UCSD-AML1 (cell line): ENCODE measurements around the gene PNMA6F.
"Not testable (repeated sequence)": the region's sequence is repeated elsewhere in the genome, so short reads cannot be mapped to it uniquely, and the experiment has no call there.

Experiments used
- DNase-seq: peaks from one replicate; lab custom pipeline; 2025; ENCODE audit not compliant: unreplicated experiment; lab: John Stamatoyannopoulos, UW

Gene PNMA6F

DNA sequence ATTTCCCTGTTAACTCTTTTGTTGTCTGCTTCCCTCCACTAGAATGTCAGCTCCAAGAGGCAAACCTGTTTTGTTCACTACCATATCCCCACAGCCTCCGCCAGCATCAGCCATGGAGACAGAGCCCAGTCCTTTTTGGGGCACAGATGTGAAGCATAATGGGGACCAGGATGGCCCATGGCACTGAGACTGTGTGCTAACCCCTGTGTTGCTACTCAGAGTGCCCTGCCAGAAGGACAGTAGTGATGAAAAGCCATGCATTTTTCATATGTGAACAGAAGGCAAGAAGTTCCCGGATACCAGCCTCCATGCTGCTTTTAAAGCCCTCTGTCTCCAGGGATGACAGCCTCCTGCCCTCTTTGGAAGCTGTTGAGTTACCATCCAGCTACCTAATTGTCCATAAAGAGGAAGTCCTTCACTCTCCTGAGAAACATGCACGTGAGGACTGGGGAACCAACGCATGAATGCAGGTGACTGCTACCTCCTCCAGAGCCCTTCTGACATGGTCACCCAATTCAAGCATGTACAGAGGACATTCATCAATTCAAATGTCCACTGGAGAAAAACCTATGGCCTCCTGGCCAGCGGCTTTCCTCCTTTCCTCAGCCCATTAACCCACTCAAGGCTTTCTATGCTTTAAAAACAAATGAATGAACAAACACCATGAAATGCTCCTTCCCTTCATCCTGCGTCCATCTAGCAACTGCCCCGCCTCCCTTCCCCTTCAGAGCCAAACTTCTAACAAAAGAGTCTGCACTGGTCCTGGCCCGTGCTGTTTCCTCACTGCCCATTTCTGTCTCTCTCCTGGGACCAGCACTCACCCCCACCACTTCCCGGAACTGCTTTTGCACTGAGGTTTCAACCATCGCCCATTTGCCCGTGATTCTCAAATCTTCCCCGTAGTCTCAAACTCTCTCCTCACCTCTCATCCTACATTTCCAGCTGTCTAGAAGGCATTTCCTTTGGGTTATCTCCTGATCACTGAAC, 18.0 kb downstream of the PNMA6F start:
- DNase-seq: no peak

GRCh38 chrX:153302796-153303195, 18.8 kb downstream of the PNMA6F start:
- no peak for DNase-seq

GRCh38 chrX:153301746-153302145, 19.8 kb downstream of the PNMA6F start:
- DNase-seq: no peak

DNA sequence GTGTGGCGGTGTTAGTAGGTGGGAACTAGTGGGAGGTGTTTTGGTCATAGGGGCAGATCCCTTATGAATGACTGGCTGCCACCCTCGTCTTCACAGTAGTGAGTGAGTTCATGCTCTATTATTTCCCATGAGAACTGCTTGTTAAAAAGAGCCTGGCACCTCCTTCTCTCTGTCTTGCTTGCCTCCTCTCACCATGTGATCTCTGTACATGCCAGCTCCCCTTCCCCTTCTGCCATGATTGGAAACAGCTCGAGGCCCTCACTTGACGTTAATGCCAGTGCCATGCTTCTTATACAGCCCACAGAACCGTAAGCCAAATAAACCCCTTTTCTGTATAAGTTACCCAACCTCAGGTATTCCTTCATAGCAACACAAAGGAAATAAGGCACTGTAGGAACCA, 21.7 kb downstream of the PNMA6F start:
- DNase-seq: no peak

DNA sequence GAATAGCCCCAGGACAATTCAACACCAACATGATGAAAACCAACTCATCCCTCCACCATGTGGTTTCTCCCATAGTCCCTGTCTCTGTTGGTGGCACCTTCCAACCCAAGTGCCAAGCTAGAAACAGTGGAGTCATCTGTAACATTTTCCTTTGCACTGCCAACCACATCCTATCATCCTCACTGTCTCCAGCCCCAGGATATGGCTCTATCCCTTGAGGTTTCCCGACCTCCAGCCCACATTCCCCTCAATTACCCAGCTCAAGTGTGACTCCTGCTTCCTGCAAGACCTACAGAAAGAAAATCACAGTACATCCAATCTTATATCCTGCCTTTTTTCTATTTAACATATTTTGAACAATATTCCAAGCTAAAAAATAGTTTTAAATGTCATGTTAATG, 24.2 kb downstream of the PNMA6F start:
- no peak for DNase-seq

GRCh38 chrX:153293485-153294071, 28.0 kb downstream of the PNMA6F start:
- not testable (repeated sequence) for DNase-seq

GRCh38 chrX:153288807-153289206, 32.8 kb downstream of the PNMA6F start:
- not testable (repeated sequence) for DNase-seq

DNA sequence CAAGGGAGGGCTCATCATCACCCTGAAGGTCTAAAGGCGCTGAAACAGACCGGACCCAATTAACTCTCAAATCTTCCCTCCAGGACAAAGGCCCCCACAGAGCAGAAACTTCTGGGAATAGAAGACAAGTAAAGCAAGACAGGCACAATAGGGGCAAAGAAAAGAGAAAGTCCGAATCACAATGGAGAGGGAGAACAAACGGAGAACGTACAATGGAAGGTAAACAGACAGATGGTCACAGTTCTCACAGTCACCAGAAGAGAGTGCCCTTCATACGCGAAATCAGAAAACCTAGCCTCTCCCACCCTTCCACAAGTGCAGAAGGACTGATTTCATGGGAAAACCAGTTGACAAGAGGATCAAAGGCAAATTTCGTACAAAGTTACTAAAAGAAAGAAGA, 35.9 kb downstream of the PNMA6F start:
- not testable (repeated sequence) for DNase-seq

- not testable (repeated sequence) for DNase-seq
These were observed 37.6 kb downstream of the PNMA6F start for GRCh38 chrX:153283982-153284381.

GRCh38 chrX:153281784-153282183, 39.8 kb downstream of the PNMA6F start:
- not testable (repeated sequence) for DNase-seq

- DNase-seq: not testable (repeated sequence)
These were observed 42.3 kb downstream of the PNMA6F start for GRCh38 chrX:153279304-153279703.

DNA sequence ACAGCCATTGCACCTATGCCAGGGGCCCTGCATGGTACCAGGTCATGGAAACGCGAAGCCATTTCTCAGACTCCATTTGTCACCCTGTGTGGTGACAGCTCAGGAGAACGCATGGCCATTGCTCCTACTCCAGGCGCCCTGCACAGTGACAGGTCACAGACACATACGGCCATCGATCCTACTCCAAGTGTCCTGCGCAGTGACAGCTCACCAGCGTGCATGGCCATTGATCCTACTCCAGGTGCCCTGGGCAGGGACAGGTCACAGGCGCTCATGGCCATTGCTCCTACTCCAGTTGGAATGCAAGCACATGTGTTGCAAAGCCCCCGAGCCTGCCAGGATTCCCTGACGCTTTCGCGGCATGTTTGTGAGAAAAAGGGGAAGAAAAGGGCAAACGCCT, 45.5 kb downstream of the PNMA6F start:
- DNase-seq: not testable (repeated sequence)

DNA sequence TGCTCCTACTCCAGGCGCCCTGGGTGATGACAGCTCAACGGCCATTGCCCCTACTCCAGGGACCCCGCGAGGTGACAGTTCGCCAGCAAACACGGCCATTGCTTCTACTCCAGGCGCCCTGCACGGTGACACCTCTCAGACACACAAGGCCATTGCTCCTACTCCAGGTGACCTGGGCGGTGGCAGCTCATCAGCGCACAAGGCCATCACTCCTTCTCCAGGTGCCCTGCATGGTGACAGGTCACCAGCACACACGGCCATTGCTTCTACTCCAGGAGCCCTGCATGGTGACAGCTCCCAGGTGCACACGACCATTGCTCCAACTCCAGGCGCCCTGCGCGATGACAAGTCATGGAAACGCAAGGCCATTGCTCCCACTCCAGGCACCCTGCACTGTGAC, 46.1 kb downstream of the PNMA6F start:
- not testable (repeated sequence) for DNase-seq

- DNase-seq: not testable (repeated sequence)
These were observed 49.0 kb downstream of the PNMA6F start for GRCh38 chrX:153272584-153272983.

- DNase-seq: not testable (repeated sequence)
These were observed 49.5 kb downstream of the PNMA6F start for GRCh38 chrX:153272070-153272469.
